HG03139 (cell line): ENCODE measurements around the gene KRTAP10-4.
"Not testable (repeated sequence)": the region's sequence is repeated elsewhere in the genome, so short reads cannot be mapped to it uniquely, and the experiment has no call there.

Experiments used
- ATAC-seq: cut with Tn5 transposase; IDR thresholded peaks from one replicate; pipeline ENCODE4 v1.9.1; 2021; ENCODE audit not compliant: unreplicated experiment

Gene KRTAP10-4

GRCh38 chr21:44556879-44557278, 16.6 kb upstream of the KRTAP10-4 start:
- no peak for ATAC-seq

DNA sequence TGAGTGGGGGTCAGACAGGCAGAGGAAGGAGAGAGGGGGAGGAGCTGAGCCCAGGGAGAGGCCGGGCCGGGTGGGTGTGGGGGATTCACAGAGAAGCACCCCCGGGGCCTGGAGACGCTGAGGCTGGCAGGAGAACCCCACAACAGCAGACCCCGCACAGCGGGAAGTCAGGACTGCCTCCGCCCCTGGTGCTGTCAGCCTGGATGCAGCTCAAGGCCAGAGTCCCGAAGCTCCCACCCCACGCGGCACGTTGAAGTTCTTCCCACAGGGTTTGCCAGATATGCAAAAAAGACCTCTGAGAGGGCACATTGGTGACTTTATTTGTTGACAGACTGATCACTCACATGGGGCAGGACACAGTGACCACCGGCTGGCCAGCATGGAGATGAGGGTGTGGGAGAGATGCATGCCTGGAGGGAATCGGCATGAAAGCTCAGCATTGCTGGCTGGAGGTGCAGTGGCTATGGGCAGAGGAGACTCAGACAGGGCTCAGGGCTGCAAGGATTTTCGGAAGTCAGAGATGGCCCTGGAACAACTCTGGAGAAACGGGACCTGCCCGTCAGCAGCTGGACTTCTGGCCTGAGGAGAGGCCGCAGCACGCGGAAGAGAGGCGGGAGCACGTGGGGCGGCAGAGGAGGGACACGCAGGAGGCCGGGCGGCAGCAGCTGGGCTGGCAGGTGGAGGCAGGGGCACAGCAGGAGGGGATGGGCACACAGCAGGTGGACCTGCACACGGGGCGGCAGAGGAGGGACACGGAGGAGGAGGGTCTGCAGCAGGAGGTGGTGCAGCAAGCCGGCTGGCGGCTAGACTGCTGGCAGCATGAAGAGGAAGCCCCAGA, 15.8 kb upstream of the KRTAP10-4 start:
- no peak for ATAC-seq

DNA sequence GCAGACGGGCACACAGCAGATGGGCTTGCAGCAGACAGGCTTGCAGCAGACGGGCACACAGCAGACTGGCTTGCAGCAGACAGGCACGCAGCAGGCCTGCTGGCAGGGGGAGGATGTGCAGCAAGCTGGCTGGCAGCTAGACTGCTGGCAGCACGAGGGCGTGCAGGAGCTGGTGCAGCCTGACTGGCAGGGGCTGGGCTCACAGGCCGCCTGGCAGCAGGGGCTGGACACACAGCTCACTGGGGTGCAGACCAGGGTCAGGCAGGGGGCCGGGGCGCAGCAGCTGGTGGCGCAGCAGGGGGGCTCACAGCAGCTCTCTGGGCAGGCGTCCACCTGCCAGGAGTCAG, 15.2 kb upstream of the KRTAP10-4 start:
- not testable (repeated sequence) for ATAC-seq

DNA sequence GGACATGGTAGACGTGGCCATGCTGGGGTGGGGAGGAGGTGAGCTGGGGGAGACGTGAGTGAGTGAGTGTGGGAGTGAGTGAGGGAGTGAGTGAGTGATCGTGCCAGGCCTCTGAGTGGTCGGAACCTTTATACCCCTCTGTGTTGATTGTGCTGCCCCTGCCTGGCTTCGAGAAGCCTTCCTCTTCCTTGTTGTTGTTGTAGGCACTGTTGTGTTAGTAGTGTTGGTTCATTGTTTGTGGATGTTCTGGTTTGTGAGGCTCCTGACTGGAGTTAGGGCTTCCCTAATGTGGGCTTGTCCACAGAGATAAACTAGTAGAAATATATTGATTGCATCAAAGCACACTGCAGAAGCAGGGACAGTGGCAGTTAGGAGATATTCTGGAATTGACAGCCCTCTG, 14.8 kb upstream of the KRTAP10-4 start, which contains the start of gene KRTAP10-3:
KRTAP10-3 (minus strand) TSS at position 101 of the 400 bp plus-strand sequence; CDS start at position 21, 80 bp downstream.
- no peak for ATAC-seq

- no peak for ATAC-seq
Observed at GRCh38 chr21:44564099-44564498, 9.4 kb upstream of the KRTAP10-4 start.

DNA sequence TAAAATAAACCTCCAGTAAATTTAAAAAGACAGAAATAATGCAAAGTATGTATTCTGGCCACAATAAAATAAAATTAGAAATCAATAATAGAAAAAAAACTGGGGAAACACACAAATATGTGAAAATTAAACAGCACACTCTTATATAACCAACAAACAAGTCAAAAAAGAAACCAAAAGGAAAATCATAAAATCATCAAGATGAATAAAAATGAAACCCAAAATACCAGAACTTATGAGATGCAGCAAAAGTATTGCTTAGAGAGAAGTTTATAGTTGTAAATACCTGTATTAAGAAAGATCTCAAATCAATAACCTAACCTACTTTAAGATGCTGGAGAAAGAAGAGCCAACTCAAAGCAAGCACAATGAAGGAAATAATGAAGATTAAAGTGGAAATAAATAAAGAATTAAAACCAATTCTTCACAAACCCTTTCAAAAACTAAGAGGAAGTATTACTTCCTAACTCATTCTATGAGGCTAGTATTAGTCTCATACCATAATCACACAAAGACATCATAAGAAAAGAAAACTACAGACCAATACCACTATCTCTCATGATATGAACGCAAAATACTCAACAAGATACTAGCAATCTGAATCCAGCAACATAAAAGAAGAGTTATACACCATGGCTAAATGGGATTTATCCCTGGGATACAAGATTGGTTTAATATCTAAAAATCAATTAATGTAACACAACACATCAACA, 8.5 kb upstream of the KRTAP10-4 start:
- ATAC-seq, result no peak

DNA sequence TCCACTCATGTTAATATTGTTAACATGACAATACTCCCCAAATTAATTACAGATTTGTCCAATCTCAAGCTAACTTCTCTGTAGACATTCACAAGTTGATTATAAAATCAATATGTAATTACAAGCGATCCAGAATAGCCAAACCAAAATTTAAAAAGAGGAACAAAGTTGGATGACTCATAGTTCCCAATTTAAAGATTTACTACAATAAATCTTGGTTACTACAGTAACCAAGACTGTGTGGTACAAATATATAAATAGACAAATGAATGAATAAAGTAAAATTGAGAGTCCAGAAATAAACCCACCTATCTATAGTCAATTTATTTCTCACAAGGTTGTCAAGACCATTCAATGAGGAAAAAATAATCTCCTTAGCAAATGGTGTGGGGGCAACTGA, 7.1 kb upstream of the KRTAP10-4 start:
- no peak for ATAC-seq

GRCh38 chr21:44567481-44568171, 5.9 kb upstream of the KRTAP10-4 start:
- ATAC-seq, result no peak

DNA sequence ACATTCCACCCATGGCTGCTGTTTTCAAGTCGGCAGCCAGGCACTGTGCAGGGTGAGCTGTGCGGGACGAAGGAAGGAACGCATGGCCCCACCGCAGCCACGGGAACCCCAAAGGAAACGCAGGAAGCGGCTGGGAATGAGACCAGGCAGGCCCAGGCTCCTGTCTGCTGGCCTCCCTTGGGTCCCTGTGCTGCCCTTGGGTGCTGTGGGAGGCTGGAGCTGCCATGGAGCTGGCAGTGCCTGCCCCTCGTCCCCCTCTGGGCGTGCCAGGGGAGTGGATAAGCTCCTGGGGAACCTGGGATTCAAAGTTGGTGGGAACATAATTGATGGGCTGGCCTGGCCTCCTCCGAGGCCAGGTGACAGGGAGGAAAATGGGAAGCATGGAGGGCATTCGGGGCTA, 5.3 kb upstream of the KRTAP10-4 start:
- ATAC-seq, result no peak

GRCh38 chr21:44568667-44569556, 4.6 kb upstream of the KRTAP10-4 start:
- no peak for ATAC-seq

DNA sequence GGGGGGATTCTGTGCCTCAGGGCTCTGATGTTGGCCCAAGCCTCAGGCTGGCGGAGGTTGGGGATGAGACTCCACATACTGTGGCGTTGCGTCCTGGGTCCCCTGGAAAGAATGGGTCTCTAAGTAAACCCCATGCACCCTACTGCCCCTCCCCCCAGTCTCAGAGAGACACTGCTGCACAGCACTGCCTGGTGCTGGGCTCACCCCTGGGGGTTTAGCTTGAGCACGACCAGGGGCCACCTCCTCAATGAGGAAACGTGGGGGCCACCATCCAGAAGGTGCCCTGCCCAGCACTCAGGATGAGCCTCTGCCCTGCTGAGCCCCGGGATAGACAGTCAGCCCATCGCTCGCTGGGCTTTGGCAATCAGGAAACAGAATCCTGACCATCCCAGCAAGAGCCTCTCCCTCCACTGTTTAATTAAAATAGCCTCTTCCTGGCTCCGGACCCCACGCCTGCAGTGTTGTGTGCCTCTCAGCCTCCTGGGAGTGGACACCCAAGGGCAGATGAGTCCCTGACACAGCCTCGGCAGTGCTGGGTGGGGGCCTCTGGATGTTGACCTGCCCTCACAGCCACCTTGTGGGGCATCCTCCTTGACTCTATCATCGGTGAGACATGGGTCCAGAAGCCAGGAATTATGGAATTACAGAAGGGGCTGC, 3.5 kb upstream of the KRTAP10-4 start:
- ATAC-seq, result no peak

DNA sequence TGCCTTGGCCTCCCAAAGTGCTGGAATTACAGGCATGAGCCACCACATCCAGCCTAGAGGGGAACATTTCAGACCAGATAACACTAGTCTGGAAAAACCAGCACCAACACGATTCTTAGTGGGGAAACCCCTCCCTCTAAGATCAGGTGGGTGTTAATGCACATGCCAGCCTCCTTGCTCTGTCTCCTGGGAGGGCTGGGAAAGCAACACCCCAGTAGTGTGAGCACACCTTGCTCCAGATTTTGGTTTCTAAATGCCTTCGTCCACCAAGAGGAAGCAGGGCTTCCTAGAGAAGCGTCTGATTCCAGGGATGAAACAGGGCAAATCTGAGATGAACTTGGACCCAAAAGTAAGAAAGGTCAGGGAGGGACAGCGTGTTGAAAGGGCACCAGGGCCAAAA, 2.2 kb upstream of the KRTAP10-4 start:
- ATAC-seq, result no peak

DNA sequence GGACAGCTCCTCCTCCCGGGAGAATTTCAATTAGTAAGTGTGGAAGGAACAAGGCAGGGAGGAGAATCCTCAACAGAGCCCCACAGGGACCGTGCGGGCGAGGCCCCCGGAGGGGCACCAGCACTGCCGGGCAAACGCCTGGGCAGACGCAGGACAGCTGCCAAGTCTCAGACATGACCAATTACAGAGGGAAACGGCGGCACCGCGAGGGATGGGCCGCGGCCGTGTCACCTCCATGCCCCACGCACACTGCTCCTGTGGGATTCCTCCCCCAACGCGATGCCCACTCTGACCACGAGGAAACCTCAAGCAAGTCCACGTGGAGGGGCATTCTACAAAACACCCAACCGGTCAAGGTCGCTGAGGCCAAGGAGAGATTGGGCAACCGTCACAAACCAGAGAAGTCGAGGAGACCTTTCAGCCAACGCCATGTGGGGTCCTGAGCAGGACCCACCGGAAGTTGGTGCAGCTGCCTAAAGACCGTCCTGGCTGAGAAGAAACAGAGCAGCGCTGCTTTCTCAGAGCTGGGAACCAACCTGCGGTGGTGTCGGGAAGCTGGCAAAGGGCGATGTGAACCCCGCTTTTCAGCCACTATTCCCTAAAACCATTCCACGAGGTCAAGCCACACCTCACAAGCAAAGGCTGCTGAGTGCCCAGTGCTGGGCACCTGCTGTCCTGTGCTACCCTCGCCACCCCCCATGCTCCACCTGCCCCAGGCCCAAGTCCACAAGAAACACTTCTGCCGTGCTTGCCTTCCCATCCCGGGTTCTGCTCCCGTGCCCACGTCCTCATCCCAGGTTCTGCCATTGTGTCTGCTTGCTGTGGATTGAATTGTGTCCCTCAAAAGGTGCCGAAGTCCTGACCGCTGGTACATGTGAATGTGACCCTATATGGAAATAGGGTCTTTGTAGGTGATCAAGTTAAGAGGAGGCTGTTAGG, 1.4 kb upstream of the KRTAP10-4 start:
- no peak for ATAC-seq

- ATAC-seq, result no peak
Observed at GRCh38 chr21:44572959-44573583, 458 bp upstream of the KRTAP10-4 start.

GRCh38 chr21:44574457-44575306, 1.2 kb downstream of the KRTAP10-4 start:
- ATAC-seq, result no peak

DNA sequence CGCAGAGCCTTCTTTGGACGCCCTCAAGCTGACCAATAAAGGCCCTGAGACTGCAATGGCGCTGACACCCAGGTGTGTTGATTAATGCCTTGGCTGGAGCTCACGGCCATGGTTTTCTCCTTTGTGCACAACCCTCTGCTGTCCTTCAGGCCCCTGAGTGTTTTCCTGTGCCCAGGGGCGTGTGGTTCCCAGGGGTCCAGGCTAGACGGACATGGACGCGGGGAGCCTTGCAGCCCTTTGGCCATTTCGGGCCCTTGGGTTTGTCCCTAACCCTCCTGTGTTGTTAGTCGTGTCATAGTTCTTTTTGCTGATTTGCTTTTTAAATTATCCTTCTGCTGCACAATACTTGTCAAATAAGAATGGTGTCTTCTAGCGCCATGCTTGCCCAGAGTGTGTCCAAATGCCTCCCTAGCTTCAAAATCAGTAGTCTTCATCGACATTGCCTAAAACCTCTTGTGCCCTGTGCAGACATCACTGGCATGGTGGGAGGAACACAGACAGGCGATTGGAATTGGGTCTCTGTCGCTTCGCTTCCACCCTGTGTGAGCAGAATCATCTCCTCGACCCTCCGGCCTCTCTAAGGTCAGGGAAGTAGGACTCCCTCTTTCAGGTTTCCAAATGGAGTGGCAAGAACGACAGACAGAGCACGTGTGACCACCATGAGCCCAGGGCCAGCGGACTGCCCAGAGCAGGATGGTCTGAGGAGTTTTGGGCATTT, 1.9 kb downstream of the KRTAP10-4 start:
- no peak for ATAC-seq

DNA sequence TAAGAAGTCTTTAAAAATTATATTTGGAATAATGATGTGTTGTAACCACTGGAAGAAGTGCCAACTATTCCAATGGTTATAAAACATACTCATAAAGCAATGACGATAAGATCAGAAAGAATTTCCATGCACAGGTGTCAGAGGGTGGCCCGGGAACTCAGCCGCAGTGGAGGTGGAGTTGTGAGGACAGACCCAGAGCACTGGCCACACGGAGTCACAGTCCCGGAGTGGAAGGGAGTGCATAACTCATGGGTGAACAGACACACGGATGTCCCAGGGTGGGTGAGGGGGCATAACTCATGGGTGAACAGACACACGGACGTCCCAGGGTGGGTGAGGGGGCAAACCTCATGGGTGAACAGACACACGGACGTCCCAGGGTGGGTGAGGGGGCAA, 2.5 kb downstream of the KRTAP10-4 start:
- no peak for ATAC-seq
